GM06990 (cell line): ENCODE measurements around the gene SESN1.

Experiments
- DNase-seq: peaks from one replicate; pipeline ENCODE4 v3.0.0-alpha.2; 2011; ENCODE audit not compliant: insufficient read length; ENCODE audit errors: extremely low read depth
- H3K27me3 ChIP-seq: replicated peaks from 2 replicates; pipeline ENCODE4 v1.6.0; 2011; ENCODE audit warnings: low read length; ENCODE audit not compliant: control insufficient read depth, insufficient read depth
- H3K36me3 ChIP-seq: 2 replicates; pipeline ENCODE4 v1.5.1; 2011; ENCODE audit warnings: low read length; ENCODE audit not compliant: control insufficient read depth, insufficient read depth
- H3K4me3 ChIP-seq: replicated peaks from 2 replicates; pipeline ENCODE4 v1.5.1; 2011; ENCODE audit warnings: low read depth, mild to moderate bottlenecking, control low read depth, low read length
- TF ChIP-seq, protein P1 (sequence below): IDR thresholded peaks from 2 replicates; pipeline ENCODE4 v1.5.1; 2011; ENCODE audit warnings: low read length, control low read depth, mild to moderate bottlenecking, inconsistent platforms; ENCODE audit not compliant: insufficient read depth, poor library complexity, severe bottlenecking

Gene SESN1

GRCh38 chr6:109074133-109074415, 20.6 kb downstream of the SESN1 start:
- Histone ChIP-seq H3K27me3 (no peaks in the 10 kb centered on the region), H3K36me3 (no peaks in the 10 kb centered on the region), H3K4me3 (no peak overlapping the region)
- TF ChIP-seq, protein P1, sequence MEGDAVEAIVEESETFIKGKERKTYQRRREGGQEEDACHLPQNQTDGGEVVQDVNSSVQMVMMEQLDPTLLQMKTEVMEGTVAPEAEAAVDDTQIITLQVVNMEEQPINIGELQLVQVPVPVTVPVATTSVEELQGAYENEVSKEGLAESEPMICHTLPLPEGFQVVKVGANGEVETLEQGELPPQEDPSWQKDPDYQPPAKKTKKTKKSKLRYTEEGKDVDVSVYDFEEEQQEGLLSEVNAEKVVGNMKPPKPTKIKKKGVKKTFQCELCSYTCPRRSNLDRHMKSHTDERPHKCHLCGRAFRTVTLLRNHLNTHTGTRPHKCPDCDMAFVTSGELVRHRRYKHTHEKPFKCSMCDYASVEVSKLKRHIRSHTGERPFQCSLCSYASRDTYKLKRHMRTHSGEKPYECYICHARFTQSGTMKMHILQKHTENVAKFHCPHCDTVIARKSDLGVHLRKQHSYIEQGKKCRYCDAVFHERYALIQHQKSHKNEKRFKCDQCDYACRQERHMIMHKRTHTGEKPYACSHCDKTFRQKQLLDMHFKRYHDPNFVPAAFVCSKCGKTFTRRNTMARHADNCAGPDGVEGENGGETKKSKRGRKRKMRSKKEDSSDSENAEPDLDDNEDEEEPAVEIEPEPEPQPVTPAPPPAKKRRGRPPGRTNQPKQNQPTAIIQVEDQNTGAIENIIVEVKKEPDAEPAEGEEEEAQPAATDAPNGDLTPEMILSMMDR = no peak
- DNase-seq = no peak

DNA sequence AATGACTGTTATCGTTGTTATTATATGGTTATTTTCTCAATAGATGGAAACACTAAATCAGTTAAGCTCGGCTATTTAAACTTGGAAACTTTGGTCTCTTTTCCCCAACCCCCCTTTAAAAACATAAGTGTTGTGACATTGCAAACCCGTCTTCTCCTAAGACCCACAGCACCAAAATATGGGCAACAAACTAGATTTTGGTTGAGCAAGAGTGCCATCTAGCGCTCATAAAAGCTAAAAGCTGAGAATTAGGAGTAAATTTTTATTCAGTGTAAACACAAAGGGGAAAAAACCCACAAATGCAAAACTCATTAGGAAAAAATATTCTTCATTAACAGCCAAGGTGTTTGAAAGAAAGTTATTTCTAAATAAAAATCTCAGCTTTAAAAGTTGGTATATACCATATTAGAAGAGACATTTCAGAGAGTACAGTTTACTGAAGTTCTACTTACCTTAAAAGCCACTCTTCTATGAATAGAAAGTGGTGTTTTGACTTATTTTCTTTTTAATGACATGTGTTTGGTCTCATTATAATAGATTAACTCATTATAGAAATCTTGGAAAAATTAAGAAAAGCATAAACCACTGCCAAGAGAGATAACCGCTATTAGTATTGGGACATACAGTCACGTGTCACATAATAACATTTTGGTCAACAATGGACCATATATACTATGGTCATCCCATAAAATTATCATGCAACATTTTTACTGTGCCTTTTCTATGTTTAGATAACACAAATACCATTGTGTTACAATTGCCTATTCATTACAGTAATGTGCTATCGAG, 21.1 kb downstream of the SESN1 start:
- DNase-seq = peak; percentile 25
- H3K4me3 ChIP-seq = no peak overlapping the region
- TF ChIP-seq, protein P1 = peak; percentile 56
- H3K27me3 ChIP-seq = no peaks in the 10 kb centered on the region
- H3K36me3 ChIP-seq = no peaks in the 10 kb centered on the region

GRCh38 chr6:109071125-109071917, 23.3 kb downstream of the SESN1 start:
- Histone ChIP-seq H3K4me3 (no peak overlapping the region), H3K27me3 (no peaks in the 10 kb centered on the region), H3K36me3 (no peaks in the 10 kb centered on the region)
- TF ChIP-seq, protein P1 = no peak
- DNase-seq = no peak

DNA sequence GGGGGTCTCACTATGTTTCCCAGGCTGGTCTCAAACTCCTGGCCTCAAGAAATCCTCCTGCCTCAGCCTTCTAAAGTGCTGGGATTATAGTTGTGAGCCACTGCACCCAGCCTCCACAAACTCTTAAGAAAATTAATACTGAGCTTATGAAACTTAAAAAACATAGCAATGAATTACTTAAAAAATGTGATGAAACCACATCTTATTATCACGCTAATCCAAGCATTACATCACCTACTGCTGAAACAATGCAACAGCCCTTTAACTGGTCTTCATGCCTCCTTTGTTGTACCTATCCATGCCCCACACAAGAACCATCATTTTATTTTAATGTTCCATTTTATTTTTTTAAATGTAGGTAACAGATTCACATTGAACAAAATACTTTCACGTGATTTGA, 24.9 kb downstream of the SESN1 start:
- TF ChIP-seq, protein P1 = no peak
- Histone ChIP-seq H3K27me3 (no peaks in the 10 kb centered on the region), H3K36me3 (no peaks in the 10 kb centered on the region), H3K4me3 (no peak overlapping the region)
- no peak for DNase-seq

- no peak for DNase-seq
- Histone ChIP-seq H3K27me3 (no peaks in the 10 kb centered on the region; the same call in 1 of the 2 replicates), H3K36me3 (no peaks in the 10 kb centered on the region), H3K4me3 (no peak overlapping the region)
- TF ChIP-seq, protein P1 = no peak
Measured at GRCh38 chr6:109062767-109063352, 31.8 kb downstream of the SESN1 start.
